Left ventricle myocardium superior (tissue), 1 donor: Measurements from ENCODE around the gene FERMT2. TPM values are rescaled to one million over a fixed set of nuclear protein-coding genes. Genes with fewer than 3 reads are reported as not detected.
"Not testable (repeated sequence)": the region's sequence is repeated elsewhere in the genome, so short reads cannot be mapped to it uniquely, and the experiment has no call there.

ENCODE experiments used
- ATAC-seq: fragments of 200-7000 bp; cut with Tn5 transposase; one replicate; pipeline ENCODE4 v1.9.1; 2020; ENCODE audit warnings: mild to moderate bottlenecking, moderate library complexity
- DNase-seq: peaks from one replicate; pipeline ENCODE4 v3.0.0-alpha.2; 2020
- intact Hi-C: fragments of 100-400 bp; cut with micrococcal nuclease; formaldehyde crosslinking; loops from one replicate; pipeline ENCODE4 v1.11.0; 2022
- total RNA-seq: library from RNA; stranded (reverse); fragmentation: NEBNext Ultra II Directional; extraction: Animal tissue kit (Norgen Biotek cat#: 25700); gene quantifications from one replicate; pipeline ENCODE4 v1.2.1, GENCODE V29; 2021
- donor health status: DM: no; HTN: yes; CAD: no; lungs with severe emphysema.

FERMT2 gene
- total RNA-seq, 1 donor from 2014 or later = 116 TPM

DNA sequence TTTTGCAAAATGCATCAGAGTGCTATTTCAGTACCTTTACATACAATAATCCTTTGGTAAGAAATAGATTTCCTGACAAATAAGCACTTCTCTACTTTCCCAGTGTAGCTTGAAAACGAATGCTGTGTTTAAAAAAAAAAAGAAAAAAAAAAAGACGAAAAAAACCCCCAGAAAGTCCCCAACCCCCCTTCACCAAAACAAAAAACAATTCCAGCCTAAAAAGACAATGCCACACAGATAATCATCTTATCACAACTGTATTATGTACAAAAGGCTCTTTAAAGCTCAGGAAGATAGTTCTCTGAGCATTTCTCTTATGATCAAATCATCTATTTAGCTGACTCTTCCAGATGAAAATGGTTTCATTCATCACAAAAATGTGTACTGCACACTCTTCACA is 1.6 kb downstream of the FERMT2 start:
- ATAC-seq (no peak), DNase-seq (no peak)
- intact Hi-C loops = no loop called here

DNA sequence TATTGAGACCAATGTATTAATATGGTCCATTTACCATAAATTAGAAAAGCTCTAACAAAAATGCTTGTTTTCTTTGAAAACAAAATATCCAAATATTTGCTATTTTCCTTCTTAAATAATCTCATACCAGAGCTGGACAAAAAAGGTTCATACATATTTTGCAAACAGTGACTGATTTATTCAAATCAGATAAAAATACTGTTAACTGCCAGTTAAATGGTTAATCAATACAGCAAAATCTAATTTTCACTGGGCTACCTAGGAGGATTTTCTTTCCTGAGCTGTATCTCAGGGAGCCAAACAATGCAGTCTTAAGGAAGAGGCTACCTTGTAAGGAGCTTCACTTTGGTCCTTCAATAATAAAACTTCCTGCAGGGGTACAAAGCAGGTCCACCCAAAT is 2.0 kb downstream of the FERMT2 start:
- no peak for DNase-seq
- intact Hi-C loops = no loop called here
- ATAC-seq = no peak

DNA sequence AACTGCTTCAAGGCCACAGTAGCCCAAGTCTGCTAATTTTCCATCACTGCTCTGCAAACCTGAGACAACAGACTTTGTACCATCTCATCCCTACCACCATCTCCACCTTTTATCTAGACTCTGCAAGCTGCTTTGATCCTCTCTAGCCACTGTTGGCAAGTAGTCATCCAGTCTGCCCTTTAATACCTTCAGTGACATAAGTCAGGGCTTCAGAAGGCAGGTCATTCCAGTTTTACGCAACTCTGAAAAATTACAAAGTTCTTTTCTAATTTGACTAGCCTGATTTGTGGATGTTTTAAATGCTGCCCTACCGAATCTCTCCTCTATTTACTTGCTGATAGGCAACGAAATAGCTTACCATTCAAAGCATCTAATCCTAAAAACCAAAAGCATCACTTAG is 2.8 kb downstream of the FERMT2 start:
- ATAC-seq (no peak), DNase-seq (no peak)
- intact Hi-C loops = no loop called here

DNA sequence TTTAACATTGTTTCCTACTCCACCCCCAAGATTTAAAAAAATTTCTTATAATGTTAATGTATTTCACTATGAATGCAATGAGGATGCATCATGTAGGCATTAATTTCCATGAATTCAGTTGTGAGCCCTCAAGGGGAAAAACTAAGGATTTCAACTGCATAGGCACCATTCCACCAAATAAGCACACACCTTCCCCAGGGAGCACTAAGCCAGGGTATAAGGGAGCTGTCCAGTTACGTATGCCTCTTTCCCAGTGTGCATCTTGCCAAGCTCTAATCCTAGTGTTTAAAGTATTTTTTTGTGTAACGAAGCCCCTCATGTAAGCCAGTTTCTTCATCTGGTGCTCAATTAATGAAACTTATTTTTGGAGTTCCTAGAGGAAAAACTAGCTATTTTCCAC is 6.6 kb downstream of the FERMT2 start:
- ATAC-seq (peak; percentile 29), DNase-seq (no peak)
- intact Hi-C loops = no loop called here

DNA sequence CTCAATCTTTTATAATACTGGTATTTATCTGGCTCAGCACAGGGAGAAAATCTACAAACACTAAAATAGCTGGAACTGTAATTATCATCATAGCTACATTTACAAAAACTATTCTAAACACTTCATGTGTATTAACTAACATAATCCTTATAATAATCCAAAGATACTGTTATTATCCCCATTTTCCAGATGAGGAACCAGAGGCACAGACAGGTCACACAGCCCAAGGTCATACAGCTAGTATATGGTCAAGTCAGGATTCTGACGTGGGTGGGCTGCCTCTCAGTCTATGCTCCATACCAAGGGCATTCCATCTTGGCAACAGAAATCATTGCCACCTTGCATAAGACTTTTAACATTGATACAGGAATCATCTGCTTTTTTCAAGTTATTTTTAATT is 11.4 kb downstream of the FERMT2 start:
- DNase-seq = no peak
- intact Hi-C loops = no loop called here
- no peak for ATAC-seq

DNA sequence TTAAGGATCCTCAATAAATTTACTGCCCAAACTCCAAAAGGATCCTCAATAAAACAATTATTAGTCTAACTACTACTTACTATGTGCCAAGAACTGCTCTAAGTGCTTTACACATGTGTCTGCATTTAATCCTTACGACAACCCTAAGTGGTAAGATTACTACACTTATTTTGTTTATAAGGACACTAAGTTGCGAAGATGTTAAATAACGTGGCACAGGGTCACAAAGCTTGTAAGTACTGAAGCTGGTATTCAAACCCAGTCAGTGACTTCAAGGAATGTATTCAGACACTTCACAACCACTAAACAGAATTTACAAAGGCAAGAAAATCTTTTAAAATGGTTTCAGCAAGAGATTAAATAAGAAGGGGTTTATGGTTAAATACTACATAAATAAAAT is 13.0 kb downstream of the FERMT2 start:
- intact Hi-C loops = no loop called here
- ATAC-seq (no peak), DNase-seq (no peak)

DNA sequence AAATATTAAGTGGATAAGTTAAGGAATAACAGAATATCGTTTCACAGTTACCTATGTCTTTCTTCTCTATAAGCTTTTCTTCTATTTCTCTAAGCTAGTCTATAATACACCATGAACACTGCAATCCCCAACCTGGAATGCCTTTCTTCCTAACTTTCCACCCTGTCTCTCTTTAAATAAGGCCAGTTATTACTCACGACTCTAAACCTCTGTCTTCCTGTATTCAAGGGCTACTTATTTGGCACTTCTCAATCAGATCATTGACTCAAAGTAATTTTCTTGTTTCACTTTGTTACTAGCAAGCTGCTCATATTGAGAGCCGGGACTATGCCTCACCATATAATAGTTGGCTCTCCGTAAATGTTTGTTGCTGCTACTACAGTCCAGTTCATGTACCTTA is 13.5 kb downstream of the FERMT2 start:
- intact Hi-C loops = no loop called here
- no peak for ATAC-seq
- no peak for DNase-seq

DNA sequence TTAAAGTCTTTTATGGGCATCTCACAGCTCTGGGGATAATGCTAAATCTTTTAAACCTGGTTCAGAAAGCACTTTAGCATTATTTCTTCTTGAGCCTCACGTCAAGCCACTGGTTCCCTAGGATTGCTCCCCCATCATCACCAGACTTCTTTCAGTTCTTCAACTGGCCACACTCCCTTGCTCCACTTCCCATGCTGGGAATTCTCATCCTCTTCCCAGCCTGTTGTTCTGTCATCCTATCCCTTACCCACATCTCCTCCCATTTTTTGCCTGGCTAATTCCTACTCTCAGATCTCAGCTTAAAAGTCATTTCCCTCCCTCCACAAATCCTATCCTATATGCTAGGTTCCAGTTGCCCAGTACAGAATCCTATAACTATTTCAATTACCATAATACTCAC is 14.4 kb downstream of the FERMT2 start:
- DNase-seq = no peak
- intact Hi-C loops = no loop called here
- no peak for ATAC-seq

DNA sequence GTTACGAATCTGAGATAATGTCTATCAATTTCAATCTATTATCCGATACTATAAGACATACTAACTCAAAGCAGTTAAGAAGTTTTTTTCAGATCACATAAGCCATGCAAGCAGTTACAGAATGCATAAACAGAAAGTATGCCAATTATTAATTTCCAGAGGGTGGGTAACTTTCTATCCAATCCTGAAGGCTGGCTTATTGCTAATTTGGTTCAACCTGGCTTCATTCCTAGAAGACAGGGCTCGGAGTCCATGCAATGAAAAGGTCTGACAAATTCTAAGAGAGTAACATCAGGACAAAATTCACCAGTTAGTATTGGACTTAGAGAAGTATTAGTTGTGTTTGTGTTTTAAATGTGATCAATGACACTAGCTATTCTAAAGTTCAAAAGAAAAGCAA is 15.0 kb downstream of the FERMT2 start:
- intact Hi-C loops = no loop called here
- DNase-seq = no peak
- peak; percentile 29 for ATAC-seq

DNA sequence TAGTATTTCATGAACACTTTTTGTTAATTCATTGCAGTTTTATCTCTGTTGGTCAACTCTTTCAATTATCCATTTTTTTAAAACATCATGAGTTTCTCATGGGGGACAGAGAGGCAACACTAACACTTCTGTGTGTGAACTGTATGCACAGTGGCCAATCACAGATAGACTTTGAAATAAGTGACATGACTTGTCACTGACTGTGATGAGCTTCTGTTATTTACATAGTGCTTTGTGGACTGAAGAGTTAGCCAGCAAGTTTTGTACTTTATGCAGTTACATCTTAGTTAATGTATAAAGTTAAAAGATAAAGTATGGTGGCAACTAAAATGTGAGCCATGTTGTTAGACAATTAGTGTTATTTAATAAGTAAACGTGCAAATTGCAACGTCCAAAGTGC is 16.1 kb downstream of the FERMT2 start:
- DNase-seq (no peak), ATAC-seq (no peak)
- intact Hi-C loops = no loop called here

DNA sequence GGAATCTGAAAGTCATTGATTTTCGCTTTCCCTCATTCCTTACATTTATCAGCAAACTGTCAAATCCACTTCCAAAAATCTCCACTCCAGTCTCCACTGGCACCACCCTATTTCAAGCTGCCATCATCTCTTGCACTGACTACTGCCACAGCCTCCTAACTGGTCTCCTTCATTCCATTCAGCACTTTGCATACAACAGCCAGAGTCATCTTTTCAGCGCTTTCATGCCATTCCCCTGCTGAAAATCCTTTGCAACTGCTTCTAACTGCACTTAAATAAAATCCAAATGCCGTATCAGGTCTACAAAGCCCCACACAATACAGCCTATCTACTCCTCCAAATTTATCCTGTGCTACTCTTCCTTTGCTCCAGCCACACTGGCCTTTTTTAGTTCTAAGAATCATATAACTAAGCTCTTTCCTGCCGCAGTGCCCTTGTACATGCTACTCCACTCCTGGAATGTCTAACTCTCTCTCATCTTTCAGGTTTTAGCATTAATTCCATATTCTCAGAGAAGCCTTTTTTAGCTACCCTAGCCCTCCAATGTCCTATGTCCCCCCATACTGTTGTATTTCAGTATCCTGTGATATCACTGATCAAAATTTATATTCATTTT is 21.6 kb downstream of the FERMT2 start:
- DNase-seq (no peak), ATAC-seq (no peak)
- intact Hi-C loops = no loop called here

DNA sequence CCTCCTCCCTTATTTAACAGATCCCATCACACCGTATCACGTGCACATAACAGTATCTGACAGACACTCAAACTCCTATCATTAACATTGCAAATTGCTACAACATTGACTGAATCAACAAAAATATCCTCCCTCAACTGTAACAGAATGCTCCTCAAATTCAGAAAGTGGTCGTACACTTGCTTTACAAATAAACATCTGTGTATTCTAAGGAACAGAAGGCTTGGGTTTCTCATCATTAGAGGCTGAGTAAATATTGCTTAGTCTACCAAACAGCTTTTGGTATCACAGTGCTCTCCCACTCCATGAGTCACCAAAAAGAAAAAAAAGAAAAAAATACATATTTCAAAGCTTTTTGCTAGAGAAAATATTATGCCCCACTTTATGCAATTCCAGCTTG is 23.9 kb downstream of the FERMT2 start:
- ATAC-seq (peak; percentile 24), DNase-seq (no peak)
- intact Hi-C loops = no loop called here

DNA sequence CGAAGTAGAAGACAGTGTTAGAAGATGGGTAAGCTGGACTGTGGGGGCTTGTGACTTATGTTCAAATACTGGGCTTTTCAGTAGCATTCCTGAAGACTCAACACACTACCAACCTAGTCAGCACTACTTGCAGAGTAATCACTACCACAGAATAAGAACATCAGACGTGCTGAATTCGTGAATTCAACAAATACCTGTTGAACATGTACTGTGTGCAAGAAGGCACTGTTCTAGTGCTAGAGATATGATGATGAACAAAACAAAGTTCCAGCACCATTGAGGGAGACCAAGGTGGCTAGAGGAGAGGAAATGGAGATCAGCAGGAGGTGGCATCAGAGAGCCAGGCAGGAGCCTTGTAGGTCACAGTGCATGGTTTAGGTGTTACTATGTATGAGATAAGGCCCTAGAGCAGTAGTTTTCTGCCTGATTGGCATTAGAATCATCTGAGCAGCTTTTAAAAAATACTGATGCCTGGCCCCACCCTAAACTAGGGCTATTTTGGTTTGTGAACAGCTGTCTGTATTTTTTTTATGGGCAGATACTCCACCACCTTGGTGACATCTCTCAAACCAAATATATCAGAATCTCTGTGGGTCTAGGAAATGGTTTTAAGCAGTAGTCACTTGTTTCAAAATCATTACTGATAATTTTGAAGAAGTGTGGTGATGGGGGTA is 26.8 kb downstream of the FERMT2 start:
- intact Hi-C loops = no loop called here
- ATAC-seq = peak; percentile 60
- DNase-seq = no peak

DNA sequence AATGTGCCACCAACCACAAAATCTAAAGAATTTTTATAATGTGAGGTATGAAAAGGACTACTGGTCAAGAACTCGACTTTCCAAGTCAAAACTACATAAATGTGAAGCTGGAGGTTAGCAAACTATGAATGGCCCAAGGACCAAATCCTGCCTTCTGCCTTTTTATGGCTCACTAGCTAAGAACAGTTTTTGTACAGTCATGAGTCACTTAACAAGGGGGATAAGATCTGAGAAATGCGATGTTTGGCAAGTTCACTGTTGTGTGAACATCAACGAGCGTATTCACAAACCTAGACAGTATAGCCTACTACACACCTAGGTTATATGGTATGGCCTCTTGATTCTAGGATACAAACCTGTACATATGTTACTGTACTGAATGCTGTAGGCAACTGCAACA is 28.2 kb downstream of the FERMT2 start:
- ATAC-seq (no peak), DNase-seq (no peak)
- intact Hi-C loops = no loop called here

DNA sequence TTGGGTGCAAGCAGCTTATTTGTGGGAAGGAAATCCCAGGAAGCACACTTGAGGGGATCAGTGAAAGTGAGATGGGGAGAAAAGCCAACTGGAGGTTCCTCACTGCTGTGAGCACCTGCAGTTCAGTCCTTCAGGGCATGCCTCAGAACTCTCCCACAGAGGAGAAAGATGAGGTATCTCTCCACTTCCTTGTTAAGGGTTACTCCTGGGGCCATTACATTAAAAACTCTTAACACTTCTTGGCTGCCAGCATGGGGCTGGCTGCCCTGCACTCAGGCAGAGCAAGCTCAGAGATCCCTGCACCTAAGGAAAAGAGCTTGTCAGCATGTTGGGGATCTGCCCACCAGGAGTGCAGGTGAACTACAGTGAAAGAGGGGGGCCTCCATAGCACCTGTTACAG is 28.8 kb downstream of the FERMT2 start:
- intact Hi-C loops = no loop called here
- DNase-seq (no peak), ATAC-seq (no peak)

DNA sequence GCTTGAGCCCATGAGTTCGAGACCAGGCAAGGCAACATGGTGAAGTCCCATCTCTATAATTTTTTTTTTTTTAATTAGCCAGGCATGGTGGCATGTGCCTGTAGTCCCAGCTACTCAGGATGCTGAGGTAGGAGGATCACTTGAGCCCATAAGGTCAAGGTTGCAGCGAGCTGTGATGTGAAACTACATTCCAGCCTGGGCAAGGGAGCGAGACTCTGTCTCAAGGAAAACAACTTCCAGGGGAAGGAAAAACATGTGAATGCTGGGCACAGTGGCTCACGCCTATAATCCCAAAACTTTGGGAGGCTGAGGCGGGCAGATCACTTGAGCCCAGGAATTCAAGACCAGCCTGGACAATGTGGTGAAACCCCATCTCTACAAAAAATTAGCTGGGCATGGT is 30.4 kb downstream of the FERMT2 start:
- ATAC-seq, DNase-seq, intact Hi-C loops: not testable (repeated sequence)

DNA sequence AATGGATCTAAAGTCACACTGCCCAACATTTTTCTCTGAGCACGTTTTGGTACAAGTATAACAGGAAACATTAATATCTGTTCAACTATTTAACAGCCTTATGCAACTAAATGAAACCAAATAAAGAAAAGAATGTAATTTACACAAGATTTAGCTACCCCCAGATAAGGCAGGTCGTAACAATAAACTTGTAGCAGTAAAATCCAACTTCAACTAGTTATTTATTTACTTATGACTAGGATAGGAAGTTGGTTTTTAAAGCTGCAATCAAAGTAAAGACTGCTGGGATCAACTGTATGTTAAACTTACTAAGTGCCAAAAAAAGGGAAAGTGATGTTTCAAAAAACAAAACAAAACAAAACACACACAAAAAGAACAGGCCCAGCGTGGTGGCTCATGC is 30.9 kb downstream of the FERMT2 start:
- intact Hi-C loops = no loop called here
- ATAC-seq (no peak), DNase-seq (no peak)

DNA sequence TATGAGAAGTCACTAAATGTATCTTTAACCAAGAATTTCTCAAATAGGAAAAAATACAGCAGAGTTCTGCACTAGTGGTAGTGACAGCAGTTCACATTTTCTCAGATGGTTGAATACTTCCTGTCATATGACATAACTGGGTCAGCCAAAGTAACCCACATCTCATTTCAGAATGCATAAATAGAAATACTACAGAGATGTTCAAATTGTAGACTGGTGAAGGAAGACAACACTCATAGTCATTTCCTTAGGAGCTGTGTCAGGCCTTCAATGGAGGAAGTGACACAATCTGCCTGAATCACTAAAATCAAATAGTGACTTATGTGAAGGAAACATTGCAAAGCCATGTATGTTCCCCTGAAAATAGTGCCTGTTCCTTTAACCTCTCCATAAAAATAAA is 32.4 kb downstream of the FERMT2 start:
- DNase-seq (no peak), ATAC-seq (peak; percentile 66)
- intact Hi-C loops = no loop called here

DNA sequence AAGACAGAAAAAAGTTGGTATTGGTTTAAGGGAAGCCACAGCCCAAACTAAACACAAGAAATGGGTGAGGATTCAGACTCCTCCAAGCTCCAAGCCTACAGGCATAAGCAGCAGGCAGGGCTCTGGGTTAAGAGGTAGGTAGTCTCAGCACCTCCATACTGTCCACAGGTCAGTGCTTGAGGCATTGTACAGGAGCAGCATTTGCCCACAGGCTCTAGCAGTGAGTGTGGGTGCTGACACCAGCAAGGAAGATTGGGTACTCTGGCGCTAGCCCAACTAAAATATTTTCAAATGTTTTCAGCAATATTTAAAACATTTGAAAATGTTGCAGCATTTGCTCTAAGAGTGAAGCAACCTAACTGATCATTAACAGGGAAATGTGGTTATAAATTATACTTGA is 33.1 kb downstream of the FERMT2 start:
- ATAC-seq = peak; percentile 38
- intact Hi-C loops = no loop called here
- no peak for DNase-seq

DNA sequence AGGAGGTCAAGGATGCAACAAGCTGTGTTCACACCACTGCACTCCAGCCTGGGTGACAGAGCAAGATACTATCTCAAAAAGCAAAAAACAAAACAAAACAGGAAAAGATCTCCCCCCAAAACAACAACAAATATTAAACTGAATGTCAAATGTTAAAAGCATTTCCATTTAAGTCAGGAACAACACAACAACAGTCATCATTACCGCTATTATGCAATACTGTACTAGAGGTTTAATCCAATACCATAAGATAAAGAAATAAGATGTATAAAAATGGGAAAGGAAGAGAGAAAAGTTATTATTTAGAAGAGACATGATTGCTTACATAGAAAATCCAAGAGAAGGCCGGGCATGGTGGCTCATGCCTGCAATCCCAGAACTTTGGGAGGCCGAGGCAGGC is 36.6 kb downstream of the FERMT2 start:
- intact Hi-C loops = no loop called here
- DNase-seq = no peak
- ATAC-seq = no peak

DNA sequence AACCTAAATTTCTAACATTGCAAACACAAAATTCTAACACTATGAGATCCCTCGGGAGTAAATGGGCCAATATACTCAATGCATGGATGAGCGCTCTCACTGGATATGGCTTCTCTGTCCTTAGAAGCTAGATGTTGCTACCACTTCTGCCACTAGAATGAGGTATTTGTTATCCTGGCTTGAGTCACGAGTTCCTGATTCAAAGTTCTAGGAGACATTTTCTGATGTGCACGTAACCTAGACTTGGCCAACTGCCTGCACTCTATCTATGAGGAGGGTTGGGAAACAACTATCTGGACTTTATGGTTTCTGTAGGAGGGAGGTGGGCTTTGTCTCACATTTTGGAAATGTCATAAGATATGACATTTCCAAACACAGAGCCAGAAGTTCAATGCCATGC is 37.6 kb downstream of the FERMT2 start:
- no peak for ATAC-seq
- no peak for DNase-seq
- intact Hi-C loops = no loop called here

DNA sequence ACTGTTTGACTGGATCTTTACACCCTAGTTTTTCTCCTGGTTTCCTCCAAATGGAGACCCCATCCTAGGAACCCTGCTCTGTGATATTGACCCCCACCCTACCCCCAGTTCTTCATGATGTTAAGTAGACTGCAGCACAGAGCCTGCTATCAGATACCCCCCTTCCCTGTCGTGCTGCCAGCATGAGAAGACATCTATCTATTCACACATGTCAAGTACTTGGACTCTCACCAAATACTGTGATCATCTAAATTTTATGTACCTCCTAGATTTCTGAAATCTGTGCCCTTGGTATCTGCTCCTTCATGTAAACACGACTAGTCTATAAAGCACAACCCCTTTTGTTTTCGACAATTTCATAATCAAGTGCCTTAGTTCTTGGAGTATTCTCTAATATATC is 38.9 kb downstream of the FERMT2 start:
- ATAC-seq = no peak

More for the DNA sequence above, 38.9 kb downstream of the FERMT2 start:
- no peak for DNase-seq
- intact Hi-C loops = no loop called here
